ENCODE data around the gene GMCL1.

DNA sequence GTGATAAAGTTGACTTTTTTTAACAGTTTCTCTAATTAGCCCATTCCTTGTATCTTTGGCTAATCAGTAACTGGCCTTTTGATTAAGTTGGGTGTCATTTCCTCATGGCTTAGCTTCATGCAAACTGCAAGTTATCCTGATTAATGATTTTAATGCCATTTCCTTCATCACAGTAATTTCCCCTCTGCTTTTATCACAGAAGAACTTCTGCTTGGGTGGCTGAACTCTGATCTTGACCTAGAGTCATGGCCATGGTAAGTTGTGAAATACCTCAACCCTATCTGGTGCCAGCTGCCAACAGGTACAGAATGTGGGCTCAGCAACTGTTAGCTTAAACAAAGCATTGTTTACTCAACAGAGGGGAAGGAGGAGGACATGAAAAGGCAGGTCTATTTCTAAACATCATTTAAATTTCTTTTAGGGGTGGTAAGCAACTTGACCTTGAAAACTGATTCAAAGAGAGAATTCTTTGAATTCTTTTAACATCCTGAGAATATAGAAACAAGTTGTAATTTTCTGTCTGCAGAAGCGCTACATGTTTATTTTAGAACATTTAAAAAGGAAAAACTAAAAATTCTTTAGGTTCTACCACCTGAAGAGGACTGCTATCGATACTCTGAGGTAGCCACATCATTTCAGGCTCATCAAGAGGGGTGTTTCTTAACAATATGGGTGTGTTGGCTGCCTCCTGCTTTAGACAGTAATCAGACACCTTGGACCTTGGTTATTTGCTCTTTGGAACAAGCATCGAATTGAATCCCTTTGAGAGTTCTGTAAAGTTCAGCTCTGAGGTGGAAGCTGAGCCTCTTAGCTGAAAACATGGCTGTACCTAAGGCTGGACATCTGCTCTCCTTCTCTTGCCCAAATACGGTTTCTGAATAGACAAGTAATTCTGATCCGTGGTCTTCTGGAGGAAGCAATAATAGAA, 47.9 kb upstream of the GMCL1 start:
- no peak for TF ChIP-seq YY1 (IDR thresholded peaks at IDR 0.05; ENCODE audit: insufficient read depth, insufficient read length)
- TF ChIP-seq ZNF274 (IDR thresholded peaks at IDR 0.05; ENCODE audit: low read depth, low read length) = no peak
- no peak for TF ChIP-seq SUZ12 (IDR thresholded peaks at IDR 0.05; ENCODE audit: extremely low read depth, insufficient read depth, insufficient read length)

Measured in NT2/D1 (cell line).